Spleen (tissue), 11 donors: ENCODE measurements around the gene KIF6. TPM values are rescaled to one million over a fixed set of nuclear protein-coding genes. Genes with fewer than 3 reads are reported as not detected.
"Not testable (repeated sequence)": the region's sequence is repeated elsewhere in the genome, so short reads cannot be mapped to it uniquely, and the experiment has no call there.

Experiments used
- DNase-seq: peaks from one replicate; pipeline ENCODE4 v3.0.0-alpha.2; 2020
- H3K27ac ChIP-seq, 8 donors: fragments of 200-600 bp; sonication (generic) in 7 of 8; 1 replicate in 4 of 8; 2 replicates in 4 of 8; pipeline versions ENCODE4 v1.5.0 to v1.8.0; 2016 to 2021; ENCODE audit warnings: inconsistent platforms in 4 of 8, mild to moderate bottlenecking in 4 of 8, moderate library complexity in 1 of 8
- H3K27me3 ChIP-seq, 7 donors: fragments of 200-600 bp; sonication (generic) in 6 of 7; replicated peaks in 1 of 7; 1 replicate in 4 of 7; 2 replicates in 3 of 7; pipeline versions ENCODE4 v1.5.0 to v1.8.0; 2016 to 2021; ENCODE audit warnings: inconsistent platforms in 3 of 7, mild to moderate bottlenecking in 1 of 7
- H3K36me3 ChIP-seq, 6 donors: fragments of 200-600 bp; sonication (generic) in 5 of 6; 1 replicate in 4 of 6; 2 replicates in 2 of 6; pipeline versions ENCODE4 v1.5.0 to v1.8.0; 2016 to 2021; ENCODE audit warnings: inconsistent platforms in 2 of 6
- H3K4me1 ChIP-seq, 6 donors: fragments of 200-600 bp; sonication (generic) in 5 of 6; 1 replicate in 3 of 6; 2 replicates in 3 of 6; pipeline versions ENCODE4 v1.5.0 to v1.8.0; 2016 to 2021; ENCODE audit warnings: inconsistent platforms in 3 of 6
- H3K4me3 ChIP-seq, 8 donors: fragments of 200-600 bp; sonication (generic) in 7 of 8; 1 replicate in 4 of 8; 2 replicates in 4 of 8; pipeline versions ENCODE4 v1.5.0 to v1.8.0; 2016 to 2021; ENCODE audit warnings: inconsistent platforms in 4 of 8, mild to moderate bottlenecking in 4 of 8, moderate library complexity in 2 of 8
- H3K9me3 ChIP-seq, 8 donors: fragments of 200-600 bp; sonication (generic) in 7 of 8; 1 replicate in 4 of 8; 2 replicates in 4 of 8; pipeline versions ENCODE4 v1.5.0 to v1.8.0; 2016 to 2021; ENCODE audit warnings: inconsistent platforms in 4 of 8
- CTCF ChIP-seq, 11 experiments: fragments of 200-600 bp in 7 of 11; fragments of 450-650 bp in 4 of 11; sonication (generic) in 4 of 11; IDR thresholded peaks in 8 of 11; conservative IDR thresholded peaks in 3 of 11; 1 replicate in 7 of 11; 2 replicates in 4 of 11; pipeline versions ENCODE4 v1.4.0 to v1.8.0; 2016 to 2021; ENCODE audit warnings: antibody characterized with exemption in 11 of 11, inconsistent platforms in 4 of 11, mild to moderate bottlenecking in 1 of 11
- POLR2A ChIP-seq, 3 donors: fragments of 450-650 bp; IDR thresholded peaks; one replicate each; pipeline ENCODE4 v1.5.1; 2017; ENCODE audit warnings: antibody characterized with exemption in 3 of 3, mild to moderate bottlenecking in 1 of 3
- POLR2AphosphoS5 ChIP-seq, 3 donors: sonication (generic); formaldehyde crosslinking; IDR thresholded peaks; one replicate each; pipeline ENCODE4 v1.5.1; 2017; ENCODE audit warnings: antibody characterized with exemption in 3 of 3
- WGBS, 5 donors: extraction: QIAGEN DNeasy Blood & Tissue Kit in 3 of 5; methylation state at CpG; one replicate each; pipeline versions ENCODE4 v1.1.5 to v1.1.7; 2013 to 2018; 5-methylcytosine and 5-hydroxymethylcytosine counted together
- intact Hi-C: fragments of 100-400 bp; cut with DNase I; formaldehyde crosslinking; loops from one replicate; pipeline ENCODE4 v1.15.0; 2023; ENCODE audit warnings: low total_unique reads
- polyA plus RNA-seq, 3 donors: library from polyadenylated mRNA; stranded (reverse); fragments of 200-250 nt; gene quantifications; one replicate each; pipeline ENCODE4 v1.2.1, GENCODE V29; 2013
- total RNA-seq, 7 donors: library from RNA; depleted of rRNA in 3 of 7; stranded (reverse); fragments of >200 nt in 3 of 7; fragmentation: NEBNext Ultra II Directional in 4 of 7; extraction: Animal tissue kit (Norgen Biotek cat#: 25700) in 4 of 7; gene quantifications; one replicate each; pipeline versions ENCODE4 v1.1.0 to v1.2.1, GENCODE V29; 2016 to 2021
- donor health status: healthy with polysubstance abuse.
- donor health status: DM: no; HTN: no; CAD: no; lungs with moderate emphysema.
- donor health status: DM: no; HTN: no; CAD: no.
- donor health status: Bipolar disorder and iron deficiency.
- donor health status: healthy.
- donor health status: DM: no; HTN: no; CAD: no.
- donor health status: DM: yes; HTN: yes; CAD: no.

KIF6 gene
- total and polyA plus RNA-seq, 10 donors, result 0.10 to 0.75 (median 0.24) TPM; not detected in 3

- intact Hi-C loops, result no loop called here
- no peak overlapping the region for H3K4me3 ChIP-seq
- H3K27ac ChIP-seq, result no peak overlapping the region
- no peak for DNase-seq
- WGBS, 5 donors, result 39 to 66% (median 63%) methylated on average over 4 of the region's 4 CpGs
- no peaks in the 10 kb centered on the region for H3K9me3 ChIP-seq
- no peaks in the 10 kb centered on the region for H3K36me3 ChIP-seq
- no peaks in the 10 kb centered on the region for H3K4me1 ChIP-seq
- TF ChIP-seq POLR2AphosphoS5 (IDR thresholded peaks at IDR 0.05) (no peak), CTCF (IDR thresholded peaks at IDR 0.05 in 8 of 11, conservative IDR thresholded peaks at IDR 0.05 in 3 of 11) (no peak), POLR2A (IDR thresholded peaks at IDR 0.05) (no peak)
- no peaks in the 10 kb centered on the region for H3K27me3 ChIP-seq
These were observed 43.5 kb downstream of the KIF6 start for GRCh38 chr6:39681674-39682121.

- no peak overlapping the region for H3K27ac ChIP-seq
- H3K27me3 ChIP-seq, result no peaks in the 10 kb centered on the region
- no peak for TF ChIP-seq POLR2A (IDR thresholded peaks at IDR 0.05)
- TF ChIP-seq CTCF (IDR thresholded peaks at IDR 0.05 in 8 of 11, conservative IDR thresholded peaks at IDR 0.05 in 3 of 11), result no peak
- no peak for TF ChIP-seq POLR2AphosphoS5 (IDR thresholded peaks at IDR 0.05)
- no peak for DNase-seq
- no peaks in the 10 kb centered on the region for H3K4me1 ChIP-seq
- intact Hi-C loops, result no loop called here
- WGBS, 5 donors, result 88 to 96% (median 91%) methylated on average over 2 of the region's 2 CpGs
- no peaks in the 10 kb centered on the region for H3K36me3 ChIP-seq
- no peaks in the 10 kb centered on the region for H3K9me3 ChIP-seq
- H3K4me3 ChIP-seq, result no peak overlapping the region
These were observed 46.3 kb downstream of the KIF6 start for GRCh38 chr6:39678914-39679313.

GRCh38 chr6:39677318-39677717 is 47.9 kb downstream of the KIF6 start:
- intact Hi-C loops, DNase-seq, H3K4me3 ChIP-seq, H3K27ac ChIP-seq, H3K27me3 ChIP-seq, H3K4me1 ChIP-seq, H3K36me3 ChIP-seq: not testable (repeated sequence)
- WGBS, 5 donors, result 72 to 91% (median 84%) methylated on average over 2 to 3 of the region's 3 CpGs
- H3K9me3 ChIP-seq, result peaks cover 0 to 13% (median 9%) of the 10 kb centered on the region in 8 donors

- intact Hi-C loops, result no loop called here
- Histone ChIP-seq H3K27me3 (peaks cover 0 to 4% (median 0%) of the 10 kb centered on the region in 7 donors), H3K36me3 (no peaks in the 10 kb centered on the region), H3K27ac (no peak overlapping the region), H3K9me3 (peaks cover 0 to 13% (median 9%) of the 10 kb centered on the region in 8 donors), H3K4me1 (no peaks in the 10 kb centered on the region), H3K4me3 (no peak overlapping the region)
- no peak for TF ChIP-seq POLR2AphosphoS5 (IDR thresholded peaks at IDR 0.05)
- TF ChIP-seq POLR2A (IDR thresholded peaks at IDR 0.05), result no peak
- no peak for TF ChIP-seq CTCF (IDR thresholded peaks at IDR 0.05 in 8 of 11, conservative IDR thresholded peaks at IDR 0.05 in 3 of 11)
- DNase-seq, result no peak
- WGBS, 5 donors, result 84 to 91% (median 86%) methylated on average over 2 of the region's 2 CpGs
These were observed 54.7 kb downstream of the KIF6 start for GRCh38 chr6:39670519-39670918.

- WGBS, 5 donors, result 73 to 88% (median 82%) methylated on average over 5 of the region's 5 CpGs
- TF ChIP-seq CTCF (IDR thresholded peaks at IDR 0.05 in 8 of 11, conservative IDR thresholded peaks at IDR 0.05 in 3 of 11), result no peak
- TF ChIP-seq POLR2AphosphoS5 (IDR thresholded peaks at IDR 0.05), result no peak
- TF ChIP-seq POLR2A (IDR thresholded peaks at IDR 0.05), result no peak
- DNase-seq, result no peak
- Histone ChIP-seq H3K4me3 (no peak overlapping the region), H3K27ac (no peak overlapping the region), H3K4me1 (no peaks in the 10 kb centered on the region), H3K36me3 (no peaks in the 10 kb centered on the region), H3K9me3 (peaks cover 0 to 13% (median 9%) of the 10 kb centered on the region in 8 donors), H3K27me3 (peaks cover 0 to 4% (median 0%) of the 10 kb centered on the region in 7 donors)
- intact Hi-C loops, result no loop called here
These were observed 55.2 kb downstream of the KIF6 start for GRCh38 chr6:39669973-39670342.
